AML-193 (cell line): ENCODE results near the gene EME2.

Source experiments
- DNase-seq, 2 experiments: peaks; one replicate each; lab custom pipeline; 2025; lab: John Stamatoyannopoulos, UW

EME2 gene

DNA sequence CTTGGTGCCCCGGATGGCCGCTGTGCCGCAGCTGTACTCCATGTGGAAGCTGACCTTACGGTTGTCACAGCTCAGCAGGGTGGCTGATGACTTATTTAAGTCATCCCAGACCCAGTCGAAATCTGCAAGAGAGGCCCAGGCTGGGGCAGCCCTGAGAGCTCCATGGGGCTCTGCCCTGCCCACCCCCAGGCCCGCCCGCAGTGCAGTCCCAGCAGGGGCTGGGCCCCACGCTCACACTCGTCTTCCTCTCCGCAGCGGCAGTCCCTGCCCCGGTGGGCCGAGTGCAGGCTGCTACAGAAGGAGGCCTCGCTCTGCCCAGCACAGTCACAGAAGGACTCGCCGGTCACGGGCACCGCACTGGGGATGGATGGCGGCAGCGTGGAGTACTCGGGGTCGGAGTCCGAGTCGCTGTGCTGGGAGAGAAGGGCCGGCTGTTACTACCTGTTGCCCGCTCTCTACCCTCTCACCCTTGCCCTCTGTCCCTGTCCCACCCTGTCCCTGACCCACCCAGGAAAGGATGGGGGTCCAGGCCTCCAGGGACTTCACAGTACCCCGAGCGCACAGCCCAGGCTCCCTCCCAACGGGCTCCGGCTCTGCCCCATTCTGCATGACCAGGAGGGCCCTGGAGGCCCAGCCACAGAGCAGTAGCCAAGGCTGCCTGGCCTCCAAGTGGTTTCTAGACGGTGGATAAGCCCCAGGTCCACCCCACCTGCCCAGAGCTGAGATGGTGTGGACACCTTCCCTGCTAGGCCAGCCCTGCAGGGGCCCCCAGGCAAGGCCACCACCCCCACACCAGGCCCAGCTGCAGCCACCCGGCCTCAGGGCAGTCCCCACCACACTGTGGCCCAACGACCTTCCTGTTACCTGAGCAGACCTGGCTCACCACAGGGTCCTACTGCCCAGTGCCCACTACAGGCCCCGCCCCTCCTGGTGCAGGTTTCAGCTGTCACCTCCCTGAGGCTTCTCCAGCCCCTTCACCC lies 5.9 kb downstream of the EME2 start:
- DNase-seq, result no peak

DNA sequence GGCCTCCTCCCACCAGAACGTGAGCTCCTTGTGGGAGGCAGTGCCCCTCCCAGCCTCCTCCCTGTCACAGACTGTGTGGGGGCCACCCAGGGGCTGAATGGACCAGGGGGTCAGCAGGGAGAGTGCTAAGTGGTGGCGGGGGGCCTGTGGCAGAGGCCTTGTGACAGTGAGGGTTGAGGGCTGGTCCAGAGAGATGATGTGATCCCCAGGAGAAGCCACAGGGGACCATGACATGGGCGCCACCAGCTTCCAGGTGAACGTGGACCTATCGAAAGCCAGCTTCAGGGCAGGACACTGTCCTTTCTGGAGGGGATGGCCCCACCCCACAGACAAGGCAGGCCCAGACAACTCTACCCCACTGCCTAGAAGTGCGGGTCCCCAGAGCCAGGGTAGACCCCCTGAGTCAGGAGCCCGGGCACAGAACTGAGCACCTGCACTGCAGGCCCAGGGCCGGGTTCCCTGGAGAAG lies 6.7 kb downstream of the EME2 start:
- DNase-seq, result no peak

DNA sequence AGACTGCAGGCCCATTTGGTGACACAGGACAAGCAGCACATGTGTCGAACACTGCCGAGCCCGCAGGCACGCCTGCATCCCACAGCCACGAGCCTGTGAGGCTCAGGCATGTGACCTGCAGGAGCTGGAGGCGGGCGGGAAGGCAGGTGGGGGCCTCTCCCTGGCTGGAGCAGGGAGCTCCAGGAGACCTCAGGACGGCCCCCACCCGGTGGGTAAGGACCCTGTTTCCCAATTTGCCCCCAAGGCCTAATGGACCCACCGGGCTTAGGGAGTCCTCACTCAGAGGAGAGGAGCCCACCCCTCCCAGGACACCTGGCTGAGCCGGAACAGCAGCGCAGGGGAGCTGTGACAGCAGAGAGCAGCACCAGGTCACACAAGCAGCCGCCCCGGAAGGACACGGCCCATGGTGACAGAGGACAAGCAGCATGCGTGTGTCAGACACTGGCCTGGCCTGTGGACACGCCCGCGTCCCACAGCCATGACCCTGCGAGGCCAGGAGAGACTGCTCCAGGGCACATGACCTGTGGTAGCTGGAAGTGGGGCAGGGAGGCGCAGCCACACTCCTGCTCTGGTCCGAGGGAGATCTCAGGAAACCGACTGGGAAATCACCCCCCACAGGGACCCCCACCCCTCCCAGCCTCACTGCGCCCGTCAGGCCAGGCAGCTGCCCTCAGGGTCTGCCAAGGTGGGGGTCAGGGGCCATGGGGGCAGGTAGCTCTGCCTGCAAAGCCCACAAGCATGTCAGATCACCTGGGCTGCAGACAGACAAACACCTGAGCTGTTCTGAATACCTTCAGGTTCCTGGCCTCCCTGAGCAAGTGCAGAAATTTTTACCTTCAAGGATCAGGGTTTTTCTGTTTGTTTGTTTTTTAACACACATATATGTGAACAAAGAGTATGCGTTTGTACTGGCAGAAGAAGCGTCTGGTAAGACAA lies 7.4 kb downstream of the EME2 start:
- DNase-seq, result no peak

DNA sequence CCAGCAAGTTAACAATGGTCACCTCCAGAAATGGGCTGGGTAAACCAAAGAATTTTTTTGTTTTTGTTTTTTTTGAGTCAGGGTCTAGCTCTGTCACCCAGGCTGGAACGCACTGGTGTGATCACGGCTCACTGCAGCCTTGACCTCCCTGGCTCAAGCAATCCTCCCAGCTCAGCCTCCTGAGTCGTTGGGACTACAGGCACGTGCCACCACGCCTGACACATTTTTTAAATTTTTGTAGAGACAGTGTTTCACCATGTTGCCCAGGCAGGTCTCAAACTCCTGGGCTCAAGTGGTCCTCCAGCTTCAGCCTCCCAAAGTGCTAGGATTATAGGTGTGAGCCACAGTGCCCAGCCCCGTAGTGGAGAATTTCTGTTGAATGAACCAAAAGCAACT lies 8.1 kb downstream of the EME2 start:
- no peak for DNase-seq

DNA sequence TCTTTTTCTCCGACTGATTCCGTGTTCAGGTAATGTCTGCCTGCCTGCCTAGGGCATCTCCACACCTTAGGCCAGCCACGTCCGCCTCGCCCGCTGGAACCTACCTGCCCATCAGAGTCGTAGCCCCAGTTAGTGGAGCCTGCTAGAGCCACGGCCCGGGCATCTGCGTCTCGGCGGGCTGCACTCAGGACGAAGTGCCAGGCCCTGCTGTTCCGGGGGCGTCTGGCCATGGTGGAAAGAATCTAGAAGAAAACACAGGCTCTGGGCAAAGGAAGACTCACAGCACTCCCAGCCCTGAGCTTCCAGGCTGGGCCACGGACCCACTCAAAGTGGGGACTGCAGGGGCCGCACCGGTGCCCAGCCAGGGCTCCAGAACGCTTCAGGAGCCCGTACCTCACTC lies 8.6 kb downstream of the EME2 start:
- DNase-seq, result no peak

DNA sequence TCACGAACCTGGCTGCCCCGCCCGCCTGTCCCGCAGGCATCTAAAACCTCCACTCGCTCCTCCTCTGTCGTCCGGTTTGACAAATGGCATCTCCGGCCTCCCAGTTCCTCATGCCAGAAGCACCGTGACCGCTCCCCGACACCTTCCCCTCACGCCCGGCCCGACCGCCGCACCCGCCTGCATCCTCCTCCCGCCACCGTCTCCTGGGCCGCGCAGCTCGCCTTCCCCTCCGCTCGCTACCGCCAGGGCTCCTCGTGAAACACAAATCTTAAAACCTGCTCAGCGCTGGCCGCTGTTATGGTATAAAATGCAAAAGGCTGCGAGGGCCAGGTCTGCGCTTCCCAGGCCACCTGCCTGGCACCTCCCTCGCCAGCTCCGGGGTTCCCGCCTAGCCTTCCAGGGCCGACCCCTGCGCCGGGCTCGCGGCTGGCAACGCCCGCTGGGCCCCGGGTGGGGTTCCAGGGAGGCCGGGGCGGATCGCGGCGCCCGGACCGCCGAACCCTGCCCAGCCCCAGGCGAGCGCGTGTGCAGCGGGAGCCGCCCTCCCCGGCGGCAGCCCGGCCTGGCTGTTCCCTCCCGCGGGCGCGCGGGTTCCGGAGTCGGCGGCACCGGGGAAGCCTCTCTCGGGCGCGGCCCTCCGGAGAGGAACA lies 9.3 kb downstream of the EME2 start:
- DNase-seq, result peak; percentile 4 to 10

DNA sequence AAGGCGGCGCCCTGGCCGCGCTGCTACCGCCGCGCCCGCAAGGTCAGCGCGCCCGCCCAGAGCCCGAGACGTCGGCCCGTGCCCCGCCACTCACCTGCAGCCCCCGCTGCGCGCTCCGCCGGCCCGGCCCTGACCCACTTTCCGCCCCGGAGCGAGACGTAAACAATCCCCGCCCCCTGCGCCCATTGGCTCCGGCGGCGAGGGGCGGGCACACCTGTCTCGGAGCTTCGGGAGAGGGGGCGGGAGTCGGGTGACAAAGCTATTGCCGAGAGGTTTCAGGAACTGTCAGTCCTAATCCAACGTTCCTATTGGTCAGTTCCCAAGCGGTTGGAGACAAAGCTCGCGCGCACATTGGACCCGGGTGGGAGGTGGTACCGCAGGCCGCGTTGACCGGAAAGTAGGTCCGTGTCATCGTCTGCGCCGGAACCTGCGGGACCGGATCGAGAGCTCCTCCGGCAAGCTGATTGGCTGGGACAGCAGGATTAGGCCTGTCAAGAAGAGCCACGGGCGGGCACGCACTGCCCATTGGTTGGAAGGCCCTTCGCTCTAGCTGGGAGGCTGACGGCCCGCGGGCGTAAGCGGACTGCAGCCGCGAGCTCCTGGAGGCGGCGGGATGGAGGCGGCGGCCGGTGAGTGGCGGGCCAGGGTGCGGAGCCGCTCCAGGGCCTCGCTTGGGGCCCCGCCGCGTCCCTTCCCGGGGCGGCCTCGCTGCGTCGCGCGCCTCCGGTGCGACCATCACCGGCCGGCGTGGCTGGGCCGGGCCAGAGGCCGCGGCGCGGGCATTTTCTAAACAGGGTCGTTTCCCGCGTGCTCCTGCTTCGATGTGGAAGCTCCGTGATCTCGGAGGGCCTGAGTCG lies 10.0 kb downstream of the EME2 start, which contains the start of the genes NUBP2 and SPSB3:
TSS of gene NUBP2 (plus strand) at position 553 of the 857 bp plus-strand sequence. CDS start at position 614, 61 bp downstream.
TSS of gene SPSB3 (minus strand) at position 164 of the 857 bp plus-strand sequence. CDS start 1,088 bp downstream, outside the sequence.
- DNase-seq, result peak; percentile 99

DNA sequence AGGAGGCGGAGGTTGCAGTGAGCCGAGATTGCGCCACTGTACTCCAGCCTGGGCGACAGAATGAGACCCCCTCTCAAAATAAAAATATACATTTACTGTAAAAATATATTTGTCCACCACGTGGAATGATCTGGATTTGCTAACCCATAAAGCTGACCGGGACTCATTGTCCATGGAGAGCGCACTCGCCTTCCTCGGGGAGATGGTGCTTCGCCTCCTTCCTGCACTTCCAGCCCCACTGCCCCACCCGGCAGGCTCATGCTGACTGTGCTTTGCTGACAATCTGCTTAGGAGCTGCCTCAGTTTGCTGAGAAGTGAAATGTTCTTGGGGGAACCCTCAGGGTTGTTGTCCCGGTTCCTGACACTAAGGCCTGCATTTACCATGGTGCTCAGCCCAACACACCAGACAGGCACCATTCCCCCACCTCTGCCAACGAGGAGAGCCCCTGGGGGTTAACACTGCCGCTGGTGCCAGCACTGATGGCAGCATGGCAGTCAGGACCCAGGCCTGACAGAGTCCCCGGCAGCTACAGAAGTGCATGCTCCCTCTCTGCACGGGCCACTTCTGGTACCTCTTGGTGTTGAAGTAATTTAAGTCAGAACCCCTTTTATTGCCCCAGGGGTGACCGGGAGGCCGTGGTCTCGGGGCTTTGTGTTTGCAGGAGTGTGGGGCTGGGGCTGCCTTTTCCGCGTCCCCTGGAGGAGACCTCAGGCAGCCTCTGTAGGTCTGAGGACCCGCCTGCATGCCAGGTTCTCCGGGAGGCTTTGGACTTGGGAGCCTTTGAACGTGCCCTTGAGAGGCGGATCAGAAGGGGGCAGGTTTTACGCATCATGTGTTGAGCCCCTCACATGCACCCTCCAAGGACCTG lies 12.6 kb downstream of the EME2 start:
- DNase-seq, result no peak

DNA sequence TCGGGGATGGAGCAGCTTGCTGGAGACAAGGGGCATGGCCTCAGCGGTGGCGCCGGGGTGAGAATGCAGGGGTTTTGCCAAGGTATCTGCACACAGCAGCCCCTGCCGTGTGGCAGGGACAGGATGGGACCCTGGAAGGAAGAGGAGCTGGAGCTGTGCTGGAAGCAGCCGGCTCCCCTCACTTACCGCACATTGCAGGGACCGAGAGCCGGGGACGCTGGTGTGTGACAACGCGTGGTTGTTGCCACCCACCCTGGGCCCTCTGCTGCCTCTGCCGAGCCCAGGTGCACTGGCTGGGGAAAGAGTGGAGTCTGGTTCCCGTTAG lies 13.2 kb downstream of the EME2 start:
- no peak for DNase-seq

DNA sequence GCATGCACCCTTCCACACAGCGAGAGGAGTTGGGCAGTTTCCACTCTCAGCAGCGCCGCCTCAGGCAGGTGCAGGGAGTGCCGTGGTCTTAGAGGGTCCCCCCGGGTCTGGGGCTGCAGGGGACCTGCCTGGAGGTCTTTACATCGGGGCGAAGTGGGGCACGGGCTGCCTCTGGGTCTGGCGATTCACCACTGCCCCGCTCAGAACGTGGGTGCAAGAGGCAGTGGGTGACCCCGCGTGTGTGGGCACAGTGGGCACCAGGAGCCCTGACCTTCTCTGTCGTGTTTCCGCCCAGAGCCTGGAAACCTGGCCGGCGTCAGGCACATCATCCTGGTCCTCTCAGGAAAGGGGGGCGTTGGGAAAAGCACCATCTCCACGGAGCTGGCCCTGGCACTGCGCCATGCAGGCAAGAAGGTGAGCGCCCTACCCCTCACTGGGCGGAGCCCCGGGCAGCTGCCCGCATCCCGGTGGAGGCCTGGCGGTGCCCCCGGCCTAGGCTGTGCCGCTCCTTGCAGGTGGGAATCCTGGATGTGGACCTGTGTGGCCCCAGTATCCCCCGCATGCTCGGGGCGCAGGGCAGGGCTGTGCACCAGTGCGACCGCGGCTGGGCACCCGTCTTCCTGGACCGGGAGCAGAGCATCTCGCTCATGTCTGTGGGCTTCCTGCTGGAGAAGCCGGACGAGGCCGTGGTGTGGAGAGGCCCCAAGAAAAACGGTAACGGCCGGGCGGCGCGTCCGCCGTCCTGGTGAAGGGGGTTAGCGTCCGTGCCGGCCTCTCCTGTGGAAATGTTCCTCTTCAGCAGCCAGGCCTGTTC lies 13.8 kb downstream of the EME2 start:
- DNase-seq, result no peak

DNA sequence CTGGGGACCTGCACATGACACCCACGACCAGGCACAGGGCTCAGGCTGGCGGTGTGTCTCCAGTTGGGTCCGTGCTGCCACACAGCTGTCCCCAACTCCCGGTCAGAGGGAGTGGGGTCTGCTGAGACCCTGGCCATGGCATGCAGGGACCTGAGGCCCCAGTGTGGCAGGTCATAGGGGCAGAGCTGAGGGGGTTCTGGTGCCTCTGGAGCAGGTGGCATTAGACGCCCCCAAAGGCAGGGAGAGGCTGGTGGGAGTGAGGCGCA lies 14.4 kb downstream of the EME2 start:
- no peak for DNase-seq

DNA sequence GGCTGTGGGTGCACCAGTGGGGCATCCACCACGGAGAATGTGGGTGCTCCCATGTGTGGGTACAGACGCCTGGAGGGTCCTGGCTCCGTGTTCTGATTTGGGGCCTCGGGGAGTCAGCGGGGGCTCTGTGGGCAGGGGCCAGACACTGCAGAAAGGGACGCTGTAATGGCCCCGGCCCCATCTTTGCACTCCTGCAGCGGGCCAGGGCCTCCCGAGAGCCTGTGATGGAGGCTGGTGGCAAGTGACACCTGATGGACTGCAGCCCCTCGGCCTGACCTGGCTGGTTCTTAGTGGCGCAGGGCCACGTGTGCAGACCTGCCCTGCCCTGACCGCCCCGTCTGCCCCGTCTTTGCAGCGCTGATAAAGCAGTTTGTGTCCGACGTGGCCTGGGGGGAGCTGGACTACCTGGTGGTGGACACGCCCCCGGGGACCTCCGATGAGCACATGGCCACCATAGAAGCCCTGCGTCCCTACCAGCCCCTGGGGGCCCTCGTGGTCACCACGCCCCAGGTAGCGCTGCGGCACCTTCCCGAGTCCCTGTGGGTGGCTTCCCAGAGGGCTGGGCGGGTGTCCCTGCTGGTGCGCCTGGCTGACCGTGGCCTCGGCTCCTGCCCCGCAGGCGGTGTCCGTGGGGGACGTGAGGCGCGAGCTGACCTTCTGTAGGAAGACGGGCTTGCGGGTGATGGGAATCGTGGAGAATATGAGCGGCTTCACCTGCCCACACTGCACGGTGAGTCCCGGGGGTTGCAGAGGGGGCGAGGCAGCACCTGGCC lies 14.9 kb downstream of the EME2 start:
- DNase-seq, result no peak

DNA sequence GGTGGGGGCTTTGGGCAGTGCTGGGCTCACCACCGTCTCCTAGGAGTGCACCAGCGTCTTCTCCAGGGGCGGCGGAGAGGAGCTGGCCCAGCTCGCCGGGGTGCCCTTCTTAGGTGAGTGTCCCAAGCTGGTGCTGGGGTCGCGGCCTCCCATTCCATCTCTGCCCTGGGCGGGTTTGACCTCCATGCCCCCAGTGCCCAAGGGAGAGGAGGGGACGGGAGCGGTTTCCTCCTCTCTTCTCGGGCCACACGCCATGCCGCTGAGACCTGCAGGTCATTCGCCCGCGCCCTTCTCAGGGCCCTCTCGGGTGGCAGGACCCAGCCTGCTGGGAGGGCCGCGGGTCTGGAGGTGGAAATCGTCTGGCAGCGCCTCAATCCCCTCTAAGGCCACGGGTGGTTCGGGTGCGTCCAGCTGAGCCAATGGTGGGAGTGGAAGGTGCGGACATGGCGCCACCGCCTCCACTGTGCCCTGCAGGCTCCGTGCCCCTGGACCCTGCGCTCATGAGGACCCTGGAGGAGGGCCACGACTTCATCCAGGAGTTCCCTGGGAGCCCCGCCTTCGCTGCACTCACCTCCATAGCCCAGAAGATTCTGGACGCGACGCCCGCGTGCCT lies 15.6 kb downstream of the EME2 start:
- no peak for DNase-seq

DNA sequence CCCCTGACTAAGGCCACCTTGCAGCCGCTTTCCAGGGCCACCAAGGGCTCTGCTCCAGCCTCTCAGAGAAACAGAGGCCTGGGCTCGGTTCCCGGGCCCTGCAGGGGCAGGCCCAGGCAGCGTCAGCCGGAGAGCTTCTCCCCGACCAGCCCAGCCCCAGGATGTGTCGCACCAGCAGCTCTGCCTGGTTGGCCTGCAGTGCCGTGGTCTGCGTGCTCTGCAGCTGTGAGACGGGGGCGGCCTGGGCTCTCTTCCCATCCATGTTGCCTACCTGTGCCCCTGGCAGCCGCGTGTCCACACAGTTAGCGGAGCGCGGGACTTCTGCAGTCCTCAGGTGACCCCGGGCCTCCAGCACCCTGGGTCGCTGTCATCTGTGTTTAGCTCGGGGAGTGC lies 16.1 kb downstream of the EME2 start:
- DNase-seq, result no peak

DNA sequence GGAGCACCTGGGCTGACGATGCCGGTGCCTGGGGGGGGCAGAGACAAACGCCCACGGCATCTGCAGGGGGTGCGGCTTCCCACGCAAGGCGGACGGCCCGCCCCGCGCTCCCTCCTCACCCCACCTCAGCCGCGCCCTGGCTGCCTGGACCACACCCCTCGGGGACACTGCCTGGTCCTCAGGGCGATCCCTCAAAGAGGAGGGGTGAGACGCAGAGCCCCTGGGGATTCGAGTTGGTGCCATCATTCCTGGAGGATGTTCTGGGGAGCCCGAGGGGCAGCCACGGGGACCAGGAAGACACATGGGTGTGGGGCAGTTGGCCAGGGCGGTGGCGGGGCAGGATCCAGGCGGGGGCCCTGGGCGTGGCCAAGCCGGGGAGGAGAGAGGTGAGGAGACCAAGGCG lies 17.0 kb downstream of the EME2 start:
- DNase-seq, result no peak

DNA sequence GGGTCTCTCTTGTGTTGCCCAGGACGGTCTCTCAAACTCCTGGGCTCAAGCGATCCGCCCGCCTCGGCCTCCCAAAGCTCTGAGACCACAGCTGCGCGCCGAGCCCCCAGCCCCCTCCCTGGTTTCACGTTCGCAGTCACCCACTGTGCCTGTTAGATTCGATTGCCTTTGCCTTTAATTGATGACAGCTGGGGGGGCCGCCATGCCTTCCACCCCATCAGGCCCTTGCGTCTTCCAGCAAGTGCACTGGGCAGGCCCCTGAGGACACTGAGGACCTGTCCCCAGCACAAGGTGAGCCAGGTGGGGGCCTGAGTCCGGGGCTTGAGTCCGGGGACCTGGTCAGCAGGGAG lies 17.6 kb downstream of the EME2 start:
- DNase-seq, result no peak

DNA sequence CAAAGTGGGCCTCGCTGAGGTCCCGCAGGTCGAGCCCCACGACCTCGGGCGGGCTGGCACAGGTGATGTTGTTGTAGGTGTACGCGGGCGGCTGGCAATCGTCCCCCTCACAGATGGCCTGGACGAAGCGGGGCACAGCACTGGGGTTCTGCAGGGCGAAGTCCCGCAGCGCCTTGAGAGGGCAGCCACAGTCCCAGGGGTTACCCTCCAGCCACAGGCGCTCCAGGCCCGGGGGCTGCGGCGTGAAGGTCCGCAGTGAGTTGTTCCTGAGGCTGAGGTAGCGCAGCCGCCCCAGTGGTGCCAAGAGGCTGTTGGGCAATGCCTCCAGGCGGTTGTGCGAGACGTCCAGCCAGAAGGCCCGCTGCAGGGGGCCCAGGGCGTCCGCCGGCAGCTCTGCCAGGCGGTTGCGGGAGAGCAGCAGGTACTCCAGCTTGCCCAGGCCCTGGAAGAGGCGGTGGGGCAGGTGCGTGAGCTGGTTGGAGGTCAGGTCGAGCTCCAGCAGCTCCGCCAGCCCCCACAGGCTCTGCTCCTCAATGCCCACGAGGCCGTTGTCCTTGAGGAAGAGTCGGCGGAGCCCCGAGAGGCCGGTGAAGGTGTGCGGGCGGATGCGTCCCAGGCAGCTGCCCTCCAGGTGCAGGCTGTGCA lies 18.1 kb downstream of the EME2 start:
- DNase-seq, result no peak
